ENCODE measurements around the gene BLM. TPM values are rescaled to one million over a fixed set of nuclear protein-coding genes. Genes with fewer than 3 reads are reported as not detected.
A peak's percentile ranks its signal among the peaks of the same experiment; 100 is the strongest.

BLM gene
- total and polyA plus RNA-seq, 5 donors, result 8.1 to 45.3 (median 22.9) TPM

DNA sequence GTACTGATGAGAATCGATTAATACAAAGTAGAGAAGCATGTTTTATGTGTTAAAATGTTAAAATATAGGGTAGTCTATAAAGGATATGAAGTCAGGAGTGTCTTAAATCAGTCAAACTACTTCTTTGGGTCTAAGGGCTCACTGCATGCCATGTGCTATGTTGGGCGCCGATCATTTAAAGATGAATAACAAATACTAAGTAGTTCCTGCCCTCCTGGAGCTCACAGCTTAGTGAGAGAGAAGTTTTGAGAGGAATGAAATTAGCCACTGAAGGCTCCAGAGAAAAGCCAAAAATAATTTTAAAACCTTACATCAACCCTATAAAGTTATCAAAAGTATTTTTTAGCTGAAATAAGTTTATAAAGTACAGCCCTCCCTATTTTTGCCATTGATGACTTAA lies 44.5 kb downstream of the BLM start:
- WGBS, result 81% methylated on average over 3 of the region's 3 CpGs
- Histone ChIP-seq H3K27me3 (ENCODE audit: control insufficient read depth, insufficient read depth) (no peaks in the 10 kb centered on the region), H3K27ac (ENCODE audit: low read length) (peak overlapping the region; percentile 92), H3K4me1 (ENCODE audit: control insufficient read depth, insufficient read depth, low read length) (no peaks in the 10 kb centered on the region), H3K4me3 (ENCODE audit: low read length) (no peak overlapping the region), H3K9me3 (ENCODE audit: control insufficient read depth, low read length) (no peaks in the 10 kb centered on the region)
- DNase-seq (no peak), ATAC-seq (peak; percentile 5 to 49)
- intact Hi-C loops (cut with DNase I), result no loop called here

DNA sequence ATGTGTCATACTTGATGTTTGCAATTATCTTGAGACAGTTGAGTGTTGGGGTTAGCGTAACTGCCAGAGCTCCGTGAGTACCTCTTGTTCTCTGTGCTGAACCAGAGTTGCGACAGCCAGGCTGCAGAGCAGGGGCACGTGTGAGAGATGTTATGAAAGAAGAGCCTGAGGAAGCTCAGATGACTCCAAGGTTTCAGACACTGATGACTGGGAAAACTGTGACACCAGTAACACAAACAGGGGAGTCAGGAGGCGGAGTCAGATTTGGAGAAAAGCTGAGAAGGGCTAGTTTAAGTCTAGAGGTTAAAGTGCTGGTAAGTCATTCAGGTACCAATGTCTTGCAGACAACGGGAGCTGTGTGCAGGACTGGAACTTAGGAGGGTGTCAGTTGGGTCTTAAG lies 45.0 kb downstream of the BLM start:
- intact Hi-C loops (cut with DNase I), result no loop called here
- H3K27me3 ChIP-seq (ENCODE audit: control insufficient read depth, insufficient read depth), result no peaks in the 10 kb centered on the region
- ATAC-seq (peak; percentile 96), DNase-seq (peak; percentile 71 to 85 (median 83))
- H3K27ac ChIP-seq (ENCODE audit: low read length), result peak overlapping the region; percentile 97
- 59% methylated on average over 6 of the region's 6 CpGs for WGBS
- peak overlapping the region; percentile 37 for H3K4me3 ChIP-seq (ENCODE audit: low read length)
- no peaks in the 10 kb centered on the region for H3K9me3 ChIP-seq (ENCODE audit: control insufficient read depth, low read length)
- no peaks in the 10 kb centered on the region for H3K4me1 ChIP-seq (ENCODE audit: control insufficient read depth, insufficient read depth, low read length)

DNA sequence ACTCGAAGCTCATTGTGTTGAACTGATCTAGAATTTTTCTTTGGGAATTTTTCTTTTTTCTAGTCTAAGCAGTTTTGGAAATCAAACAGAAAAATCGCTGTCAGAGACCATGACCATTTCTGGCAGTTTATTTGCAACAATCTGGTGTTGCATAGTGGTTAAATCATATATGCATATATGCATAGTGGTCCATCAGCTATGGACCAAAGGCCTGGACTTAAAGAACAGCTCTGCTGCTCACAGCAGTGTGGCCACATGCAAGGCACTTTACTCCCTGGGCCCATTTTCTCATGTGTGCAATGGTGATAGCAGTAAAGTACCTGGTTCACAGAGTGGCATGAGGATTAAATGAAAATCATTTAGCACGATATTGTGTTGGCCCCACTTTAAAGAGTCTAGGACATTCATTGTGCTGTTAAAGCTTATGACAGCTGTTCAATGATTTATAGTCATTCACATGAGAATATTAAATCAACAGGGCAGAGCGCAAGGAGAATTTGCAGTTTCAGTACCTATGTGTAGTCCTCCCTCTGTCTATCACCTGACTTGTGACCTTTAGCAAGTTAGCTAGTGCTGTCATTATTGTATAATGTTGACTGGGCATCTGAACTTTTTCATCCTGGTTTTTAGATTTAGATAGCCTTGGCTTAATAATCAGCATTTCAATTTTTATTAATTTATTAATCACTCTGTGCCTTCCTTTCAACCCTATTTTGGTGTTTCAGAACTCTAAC lies 46.4 kb downstream of the BLM start:
- Histone ChIP-seq H3K9me3 (ENCODE audit: control insufficient read depth, low read length) (no peaks in the 10 kb centered on the region), H3K27me3 (ENCODE audit: control insufficient read depth, insufficient read depth) (no peaks in the 10 kb centered on the region), H3K27ac (ENCODE audit: low read length) (peak overlapping the region; percentile 65), H3K4me1 (ENCODE audit: control insufficient read depth, insufficient read depth, low read length) (no peaks in the 10 kb centered on the region), H3K4me3 (ENCODE audit: low read length) (no peak overlapping the region)
- no peak for DNase-seq
- no peak for ATAC-seq
- WGBS, result 76% methylated on average over 4 of the region's 4 CpGs
- intact Hi-C loops (cut with DNase I), result no loop called here

DNA sequence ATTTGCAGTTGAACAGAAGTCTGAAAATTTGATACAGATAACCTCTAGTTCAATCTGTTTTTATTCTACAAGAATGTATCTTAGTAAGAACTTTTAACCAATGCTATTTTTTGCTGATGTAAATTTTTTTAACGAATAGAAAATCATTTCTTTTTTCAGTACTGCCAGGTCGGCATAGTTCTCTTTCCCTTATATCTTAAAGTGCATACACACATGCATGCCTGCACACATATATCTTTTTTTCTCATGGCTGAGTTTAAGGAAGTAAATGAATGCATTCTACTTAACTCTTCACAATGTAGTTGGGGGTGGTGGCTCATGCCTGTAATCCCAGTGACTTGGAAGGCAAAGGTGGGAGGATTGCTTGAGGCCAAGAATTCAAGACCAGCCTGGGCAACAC lies 48.4 kb downstream of the BLM start:
- Histone ChIP-seq H3K27ac (ENCODE audit: low read length) (no peak overlapping the region), H3K4me3 (ENCODE audit: low read length) (no peak overlapping the region), H3K27me3 (ENCODE audit: control insufficient read depth, insufficient read depth) (no peaks in the 10 kb centered on the region), H3K9me3 (ENCODE audit: control insufficient read depth, low read length) (no peaks in the 10 kb centered on the region), H3K4me1 (ENCODE audit: control insufficient read depth, insufficient read depth, low read length) (no peaks in the 10 kb centered on the region)
- WGBS, result 74% methylated on average over 2 of the region's 2 CpGs
- DNase-seq (no peak), ATAC-seq (no peak)
- intact Hi-C loops (cut with DNase I), result no loop called here

DNA sequence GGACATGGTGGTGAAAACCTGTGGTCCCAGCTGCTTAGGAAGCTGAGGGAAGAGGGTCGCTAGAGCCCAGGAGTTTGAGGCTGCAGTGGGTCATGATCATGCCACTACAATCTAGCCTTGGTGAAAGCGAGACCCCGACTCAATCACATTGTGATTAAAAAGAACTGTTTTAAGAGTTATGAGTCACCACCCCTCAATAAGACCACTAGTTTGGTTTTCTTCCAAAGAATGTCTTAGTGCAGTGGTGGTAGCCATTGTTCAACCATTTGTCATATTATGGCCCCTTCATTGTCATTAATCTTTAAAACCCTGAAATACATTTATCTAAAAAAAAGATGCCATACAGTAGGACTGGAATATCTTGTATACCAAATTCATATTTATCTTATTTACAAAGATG lies 48.8 kb downstream of the BLM start:
- Histone ChIP-seq H3K27me3 (ENCODE audit: control insufficient read depth, insufficient read depth) (no peaks in the 10 kb centered on the region), H3K27ac (ENCODE audit: low read length) (no peak overlapping the region), H3K9me3 (ENCODE audit: control insufficient read depth, low read length) (no peaks in the 10 kb centered on the region), H3K4me3 (ENCODE audit: low read length) (no peak overlapping the region), H3K4me1 (ENCODE audit: control insufficient read depth, insufficient read depth, low read length) (no peaks in the 10 kb centered on the region)
- DNase-seq (no peak), ATAC-seq (no peak)
- intact Hi-C loops (cut with DNase I), result no loop called here
- 96% methylated on average over 3 of the region's 3 CpGs for WGBS

DNA sequence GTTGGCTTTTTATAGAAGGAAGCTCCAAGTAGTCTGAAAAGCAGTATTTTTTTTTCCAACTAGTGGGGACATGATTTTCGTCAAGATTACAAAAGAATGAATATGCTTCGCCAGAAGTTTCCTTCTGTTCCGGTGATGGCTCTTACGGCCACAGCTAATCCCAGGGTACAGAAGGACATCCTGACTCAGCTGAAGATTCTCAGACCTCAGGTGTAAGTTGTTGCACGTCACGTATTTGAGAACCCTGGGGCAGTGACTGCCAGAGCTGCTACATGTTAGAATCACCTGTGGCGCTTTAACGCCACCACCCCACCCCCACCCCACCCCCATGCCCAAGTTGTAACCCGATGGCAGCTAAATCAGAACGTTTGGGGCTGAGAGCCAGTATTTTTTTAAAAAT lies 52.2 kb downstream of the BLM start:
- peak overlapping the region; percentile 52 for H3K27ac ChIP-seq (ENCODE audit: low read length)
- 79% methylated on average over 10 of the region's 10 CpGs for WGBS
- intact Hi-C loops (cut with DNase I), result no loop called here

DNA sequence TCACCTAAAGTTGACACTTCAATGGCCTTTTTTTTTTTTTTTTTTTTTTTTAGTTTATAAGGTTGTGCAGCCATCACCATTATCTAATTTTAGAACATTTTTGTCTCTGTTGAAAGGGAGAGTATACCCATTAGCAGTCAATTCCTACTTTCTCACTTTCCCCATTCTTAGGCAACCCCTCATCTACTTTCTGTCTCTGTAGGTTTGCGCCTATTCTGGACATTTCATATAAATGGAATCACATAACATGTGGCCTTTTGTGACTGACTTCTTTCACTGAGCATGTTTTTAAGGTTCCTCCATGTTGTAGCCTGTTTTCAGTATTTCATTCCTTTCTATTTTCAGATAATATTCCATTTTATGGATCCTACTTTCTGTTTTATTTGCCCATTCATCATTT lies 56.3 kb downstream of the BLM start:
- 95% methylated on average over 1 of the region's 1 CpG for WGBS
- DNase-seq (no peak), ATAC-seq (no peak)
- Histone ChIP-seq H3K9me3 (ENCODE audit: control insufficient read depth, low read length) (no peaks in the 10 kb centered on the region), H3K27me3 (ENCODE audit: control insufficient read depth, insufficient read depth) (no peaks in the 10 kb centered on the region), H3K27ac (ENCODE audit: low read length) (no peak overlapping the region), H3K4me1 (ENCODE audit: control insufficient read depth, insufficient read depth, low read length) (no peaks in the 10 kb centered on the region), H3K4me3 (ENCODE audit: low read length) (no peak overlapping the region)
- intact Hi-C loops (cut with DNase I), result loop anchor here in 1 of 4 donors (10.0 kb wide), 1 partner anchor 129 kb away; no protein-coding TSS in a partner anchor

More for the DNA sequence above, 52.2 kb downstream of the BLM start:
- no peaks in the 10 kb centered on the region for H3K27me3 ChIP-seq (ENCODE audit: control insufficient read depth, insufficient read depth)
- no peaks in the 10 kb centered on the region for H3K9me3 ChIP-seq (ENCODE audit: control insufficient read depth, low read length)
- DNase-seq, result no peak
- H3K4me1 ChIP-seq (ENCODE audit: control insufficient read depth, insufficient read depth, low read length), result no peaks in the 10 kb centered on the region
- H3K4me3 ChIP-seq (ENCODE audit: low read length), result no peak overlapping the region
- no peak for ATAC-seq

DNA sequence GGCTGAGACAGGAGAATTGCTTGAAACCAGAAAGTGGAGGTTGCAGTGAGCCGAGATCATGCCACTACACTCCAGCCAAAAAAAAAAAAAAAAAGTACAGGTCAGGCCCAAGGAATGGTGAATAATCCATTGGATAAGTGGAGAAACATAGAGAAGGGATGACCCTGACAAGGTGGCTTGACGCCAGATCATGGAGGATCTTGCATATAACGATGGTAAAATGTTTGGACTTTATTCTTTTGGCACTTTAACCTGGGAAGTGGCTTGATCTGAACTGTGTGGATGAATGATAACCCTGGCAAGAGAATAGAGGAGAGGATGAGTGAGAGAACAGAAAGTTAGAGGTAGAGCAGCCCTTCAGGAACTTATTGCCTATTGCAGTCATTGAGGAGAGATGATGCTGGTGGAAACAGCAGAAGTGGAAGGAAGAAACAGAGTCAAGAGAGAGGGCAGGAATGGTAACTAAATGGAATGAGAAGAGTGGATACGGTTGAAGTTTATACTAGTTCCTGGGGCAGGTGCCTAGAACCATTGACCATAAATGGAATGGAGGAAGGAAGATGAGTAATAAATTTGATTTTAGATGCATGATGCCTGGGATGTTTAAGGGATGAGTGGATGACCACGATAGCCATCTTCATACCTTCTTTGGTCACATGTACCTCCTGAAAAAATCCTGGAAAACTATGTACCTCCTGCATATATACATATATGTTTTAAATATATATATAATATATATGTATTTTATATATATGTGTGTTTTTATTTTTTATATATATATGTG lies 57.8 kb downstream of the BLM start:
- Histone ChIP-seq H3K27me3 (ENCODE audit: control insufficient read depth, insufficient read depth) (no peaks in the 10 kb centered on the region), H3K4me3 (ENCODE audit: low read length) (no peak overlapping the region), H3K4me1 (ENCODE audit: control insufficient read depth, insufficient read depth, low read length) (no peaks in the 10 kb centered on the region), H3K27ac (ENCODE audit: low read length) (no peak overlapping the region), H3K9me3 (ENCODE audit: control insufficient read depth, low read length) (no peaks in the 10 kb centered on the region)
- 94% methylated on average over 5 of the region's 5 CpGs for WGBS
- DNase-seq (no peak), ATAC-seq (no peak)
- intact Hi-C loops (cut with DNase I), result loop anchor here in 1 of 4 donors (10.0 kb wide), 1 partner anchor 130 kb away; no protein-coding TSS in a partner anchor

DNA sequence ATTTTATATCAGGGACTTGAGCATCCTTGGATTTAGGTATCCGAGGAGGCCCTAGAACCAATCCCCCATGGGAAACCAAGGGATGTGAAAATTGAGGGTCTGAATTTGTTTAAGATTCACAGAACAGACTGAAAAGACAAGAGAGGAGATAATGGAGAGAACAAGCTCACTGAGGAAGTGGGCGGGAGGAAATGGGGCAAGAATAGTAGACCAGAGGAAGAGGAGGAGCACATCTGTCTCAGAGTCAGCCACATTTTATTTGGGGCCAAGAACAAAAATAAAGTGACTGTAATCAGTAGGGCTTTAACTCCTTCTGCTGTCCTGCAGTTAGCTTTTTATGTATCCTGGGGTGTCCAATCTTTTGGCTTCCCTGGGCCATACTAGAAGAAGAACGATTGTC lies 63.8 kb downstream of the BLM start:
- WGBS, result 84% methylated on average over 3 of the region's 3 CpGs
- intact Hi-C loops (cut with DNase I), result no loop called here
- DNase-seq, result no peak
- no peak overlapping the region for H3K4me3 ChIP-seq (ENCODE audit: low read length)
- H3K4me1 ChIP-seq (ENCODE audit: control insufficient read depth, insufficient read depth, low read length), result peaks cover 2% of the 10 kb centered on the region
- ATAC-seq, result no peak
- no peak overlapping the region for H3K27ac ChIP-seq (ENCODE audit: low read length)
- no peaks in the 10 kb centered on the region for H3K9me3 ChIP-seq (ENCODE audit: control insufficient read depth, low read length)
- H3K27me3 ChIP-seq (ENCODE audit: control insufficient read depth, insufficient read depth), result no peaks in the 10 kb centered on the region

DNA sequence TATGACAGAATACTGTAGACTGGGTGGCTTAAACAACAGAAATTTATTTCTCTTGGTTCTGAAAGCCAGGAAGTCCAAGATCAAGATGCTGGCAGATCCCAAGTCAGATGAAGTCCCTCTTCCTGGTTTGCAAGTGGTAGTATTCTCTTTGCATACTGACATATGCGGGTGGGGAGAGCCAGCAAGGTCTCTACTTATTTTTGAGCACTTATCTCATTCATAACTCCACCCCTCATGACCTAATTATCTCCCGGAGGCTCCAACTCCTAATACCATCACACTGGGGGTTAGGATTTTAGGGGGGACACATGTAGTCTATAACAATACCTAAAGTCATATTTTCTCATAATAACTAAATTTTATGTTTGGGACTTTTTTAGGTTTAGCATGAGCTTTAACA lies 65.3 kb downstream of the BLM start:
- peak; percentile 45 to 55 for ATAC-seq
- Histone ChIP-seq H3K4me3 (ENCODE audit: low read length) (no peak overlapping the region), H3K9me3 (ENCODE audit: control insufficient read depth, low read length) (no peaks in the 10 kb centered on the region)

DNA sequence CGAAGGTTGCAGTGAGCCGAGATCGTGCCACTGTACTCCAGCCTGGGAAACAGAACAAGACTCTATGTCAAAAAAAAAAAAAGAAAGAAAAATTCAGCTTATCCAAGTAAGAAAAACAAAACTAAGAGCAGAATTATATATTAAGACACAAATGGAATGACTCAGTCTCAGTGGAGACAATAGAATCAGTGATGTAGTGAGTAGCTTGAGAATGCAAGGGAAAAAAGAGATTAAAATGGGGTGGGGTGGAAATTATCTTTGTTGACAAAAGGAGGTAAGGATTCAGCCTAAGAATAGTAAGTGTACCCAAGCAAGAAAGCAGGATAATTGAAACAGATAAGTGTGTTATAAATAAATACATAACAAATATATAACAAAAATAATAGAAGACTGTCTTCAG lies 70.7 kb downstream of the BLM start:
- Histone ChIP-seq H3K4me1 (ENCODE audit: control insufficient read depth, insufficient read depth, low read length) (no peaks in the 10 kb centered on the region), H3K27me3 (ENCODE audit: control insufficient read depth, insufficient read depth) (no peaks in the 10 kb centered on the region), H3K4me3 (ENCODE audit: low read length) (no peak overlapping the region), H3K27ac (ENCODE audit: low read length) (no peak overlapping the region), H3K9me3 (ENCODE audit: control insufficient read depth, low read length) (no peaks in the 10 kb centered on the region)
- ATAC-seq (peak in 1 of 2 donors; percentile 84), DNase-seq (no peak)
- 79% methylated on average over 3 of the region's 3 CpGs for WGBS
- intact Hi-C loops (cut with DNase I), result no loop called here

More for the DNA sequence above, 65.3 kb downstream of the BLM start:
- no peak overlapping the region for H3K27ac ChIP-seq (ENCODE audit: low read length)
- 32% methylated on average over 2 of the region's 2 CpGs for WGBS
- no peaks in the 10 kb centered on the region for H3K27me3 ChIP-seq (ENCODE audit: control insufficient read depth, insufficient read depth)
- H3K4me1 ChIP-seq (ENCODE audit: control insufficient read depth, insufficient read depth, low read length), result peaks cover 2% of the 10 kb centered on the region
- intact Hi-C loops (cut with DNase I), result no loop called here
- no peak for DNase-seq

Measured in right cardiac atrium (tissue), 5 donors.